ENCODE data around the gene SLIT3.

SLIT3 gene

GRCh38 chr5:168940712-168941111, 360.2 kb downstream of the SLIT3 start:
- no peak for DNase-seq

GRCh38 chr5:168939887-168940544, 360.9 kb downstream of the SLIT3 start:
- DNase-seq = no peak

DNA sequence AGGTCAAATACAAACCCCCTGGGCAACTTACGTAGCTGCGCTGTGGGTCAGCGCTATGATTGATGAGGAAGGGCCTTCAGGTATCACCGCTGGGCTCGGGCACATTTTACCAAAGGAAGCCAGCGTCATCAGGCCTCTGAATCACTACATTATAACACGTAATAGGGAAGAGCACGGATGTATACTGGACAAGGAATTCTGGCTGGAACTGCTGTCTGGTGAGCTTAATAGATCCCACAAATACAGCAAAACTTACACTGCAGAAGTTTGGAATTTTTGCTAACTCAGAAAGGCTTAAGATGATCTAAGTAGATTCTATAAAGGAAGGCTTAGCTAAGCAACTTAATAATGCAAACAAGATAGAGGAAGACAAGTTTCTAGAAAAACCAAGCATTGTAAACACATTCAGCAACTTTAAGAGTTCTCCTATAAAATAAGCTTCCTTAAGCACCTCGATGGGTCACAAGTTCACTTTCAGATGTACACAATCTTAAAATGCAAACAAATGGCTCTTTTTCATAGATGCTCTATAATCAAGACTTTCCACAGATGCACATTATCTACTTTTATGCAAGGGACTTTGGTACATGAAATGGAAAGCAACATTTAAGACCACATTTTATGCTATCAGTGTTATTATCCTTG, 361.7 kb downstream of the SLIT3 start:
- DNase-seq = no peak

- no peak for DNase-seq
Observed at GRCh38 chr5:168936511-168936910, 364.4 kb downstream of the SLIT3 start.

- DNase-seq = no peak
Observed at GRCh38 chr5:168935183-168935582, 365.8 kb downstream of the SLIT3 start.

- no peak for DNase-seq
Observed at GRCh38 chr5:168934169-168934568, 366.8 kb downstream of the SLIT3 start.

GRCh38 chr5:168932400-168933189, 368.3 kb downstream of the SLIT3 start:
- no peak for DNase-seq

DNA sequence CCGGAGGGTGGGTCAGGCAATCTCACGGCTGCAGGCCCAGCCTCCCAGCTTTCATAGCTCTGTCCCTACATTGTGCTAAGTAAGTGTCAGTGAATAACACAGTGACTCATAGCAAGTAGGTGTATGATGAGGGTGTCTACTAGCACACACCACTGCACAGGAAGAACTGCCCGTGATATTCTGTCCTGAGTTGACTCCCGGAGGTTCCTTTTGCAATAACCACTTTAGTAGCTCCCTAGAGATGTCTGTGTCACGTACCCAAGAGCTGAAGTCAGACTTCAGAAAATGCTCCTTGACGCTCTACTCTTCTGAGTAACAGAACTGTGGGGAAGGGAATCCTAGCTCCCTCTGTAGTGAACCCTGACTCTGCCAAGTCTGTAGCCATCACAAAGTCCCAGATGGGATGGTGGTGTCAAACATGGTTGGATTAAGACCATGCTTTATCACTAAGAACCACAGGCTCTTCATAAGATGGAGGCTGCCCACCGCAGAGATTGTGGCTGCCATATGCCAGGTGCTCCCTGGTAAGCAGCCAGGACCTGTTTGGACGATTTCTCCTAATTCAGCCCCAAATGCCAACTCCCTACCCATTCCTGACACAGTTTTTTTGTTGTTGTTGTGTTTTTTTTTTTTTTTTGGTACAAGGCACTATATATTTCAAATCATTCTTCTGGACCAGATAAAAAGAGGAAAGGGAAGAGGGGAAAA, 369.1 kb downstream of the SLIT3 start:
- DNase-seq = peak in 1 of 56 donors; percentile 3

DNA sequence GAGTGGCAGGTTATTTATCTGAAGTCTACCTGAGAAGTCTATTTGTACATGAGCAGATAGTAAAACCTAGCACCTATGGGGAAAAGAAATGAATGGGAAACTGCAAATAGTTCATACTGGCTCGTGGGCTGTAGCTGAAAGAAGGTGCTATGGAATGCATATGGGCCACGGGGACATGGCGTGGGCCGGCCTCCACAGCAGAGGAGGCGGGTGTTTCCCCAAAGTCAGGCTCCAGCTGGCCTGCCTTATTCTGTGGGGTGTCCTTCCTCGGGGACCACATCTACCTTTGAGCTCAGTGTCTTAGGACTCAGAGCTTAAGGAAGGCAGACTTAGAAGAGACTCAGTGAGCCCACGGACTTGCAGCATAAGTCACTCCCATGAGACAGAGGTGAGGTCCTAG, 371.3 kb downstream of the SLIT3 start:
- no peak for DNase-seq

GRCh38 chr5:168925160-168925559, 375.8 kb downstream of the SLIT3 start:
- no peak for DNase-seq

DNA sequence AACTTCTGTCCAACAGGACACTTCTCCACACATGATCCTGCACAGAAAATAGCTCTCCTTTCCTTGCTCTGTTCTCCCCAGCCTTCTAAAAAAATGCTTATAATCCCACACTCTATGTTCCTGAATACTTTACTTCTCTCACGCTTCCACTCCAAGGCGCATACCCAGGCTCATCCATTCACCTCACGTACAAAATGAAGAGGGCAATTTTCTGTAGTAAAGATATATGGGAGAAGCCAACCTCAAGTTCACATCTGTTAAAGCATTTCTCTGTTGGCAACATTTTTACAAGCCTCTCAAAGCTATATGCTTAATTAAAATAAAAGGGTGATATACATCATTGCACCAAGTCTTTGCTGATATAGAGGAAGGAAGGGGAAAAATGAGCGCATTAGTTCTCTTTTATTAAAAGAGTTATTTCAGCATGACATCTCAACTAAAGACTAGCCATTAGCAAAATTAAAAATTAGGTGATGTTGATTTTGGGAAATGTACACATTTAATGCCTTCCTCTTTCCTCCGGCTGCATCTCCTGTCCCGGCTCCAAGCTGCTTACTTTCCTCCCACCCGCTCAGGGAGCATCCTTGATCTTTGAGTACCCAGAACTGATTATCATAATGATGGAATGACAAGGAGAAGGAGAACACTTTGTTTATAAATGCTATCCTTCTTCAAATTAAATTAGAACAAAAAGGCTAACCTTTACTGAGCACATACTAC, 379.6 kb downstream of the SLIT3 start:
- DNase-seq = no peak

DNA sequence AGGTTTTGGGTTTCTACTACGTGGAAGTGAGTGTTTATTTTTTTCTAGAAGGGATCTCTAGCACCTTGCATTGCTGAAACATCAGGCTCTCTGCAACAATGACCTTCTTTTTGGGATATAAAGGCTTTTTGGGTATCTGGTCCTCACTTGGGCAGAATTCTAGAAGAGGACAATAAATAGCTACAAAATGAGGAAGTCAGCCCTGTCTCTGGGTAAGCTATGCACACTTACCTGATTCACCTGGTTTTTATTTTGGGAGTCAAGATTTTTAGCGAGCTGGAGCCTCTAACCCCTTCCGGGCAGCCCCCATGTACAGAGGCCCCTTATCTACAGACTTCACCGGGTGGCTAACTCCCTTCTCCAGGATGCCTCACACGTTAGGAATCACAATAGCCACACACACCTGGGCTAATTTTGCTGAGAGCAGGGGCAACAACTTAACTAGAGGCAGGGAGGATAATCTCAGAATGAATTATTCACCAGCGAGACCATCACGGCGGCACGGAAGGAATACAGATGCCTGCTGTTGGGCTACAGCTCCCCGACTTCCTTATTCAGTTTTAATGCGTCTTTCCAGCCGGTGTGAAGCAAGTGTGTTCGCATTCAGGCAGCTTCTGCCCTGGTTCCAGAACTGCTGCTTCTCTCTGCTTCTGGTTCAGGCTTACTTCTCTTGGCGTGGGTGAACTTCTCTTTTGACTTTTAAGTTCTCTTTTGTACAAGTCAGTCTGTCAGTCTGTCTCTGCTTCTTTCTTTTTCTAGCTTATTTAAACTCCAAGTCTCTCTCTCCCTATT, 380.7 kb downstream of the SLIT3 start:
- DNase-seq = peak in 1 of 56 donors; percentile 5

GRCh38 chr5:168917947-168918600, 382.9 kb downstream of the SLIT3 start:
- DNase-seq = no peak

DNA sequence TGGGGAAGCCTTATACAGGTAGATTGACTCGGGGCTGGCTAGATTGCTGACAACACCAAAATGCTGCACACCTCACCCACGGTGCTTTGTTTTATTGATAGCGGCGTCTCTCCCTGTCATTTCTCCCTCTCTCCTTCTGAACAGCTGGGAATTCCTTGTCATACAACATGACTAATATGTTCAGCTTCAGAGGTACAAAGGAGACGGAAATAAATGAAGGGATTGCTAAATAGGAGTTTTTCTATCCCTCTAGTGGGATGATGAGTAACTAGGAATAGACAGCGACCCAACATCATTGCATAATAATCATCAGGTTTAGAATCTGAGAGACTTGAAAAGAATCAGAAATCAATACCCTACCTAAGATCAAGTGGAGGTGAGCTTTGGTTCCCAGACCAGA, 384.1 kb downstream of the SLIT3 start:
- peak in 4 of 56 donors; percentile 2 to 19 (median 8) for DNase-seq

GRCh38 chr5:168916266-168916665, 384.7 kb downstream of the SLIT3 start:
- no peak for DNase-seq

GRCh38 chr5:168914491-168914890, 386.4 kb downstream of the SLIT3 start:
- no peak for DNase-seq

GRCh38 chr5:168910874-168911273, 390.1 kb downstream of the SLIT3 start:
- DNase-seq = no peak

DNA sequence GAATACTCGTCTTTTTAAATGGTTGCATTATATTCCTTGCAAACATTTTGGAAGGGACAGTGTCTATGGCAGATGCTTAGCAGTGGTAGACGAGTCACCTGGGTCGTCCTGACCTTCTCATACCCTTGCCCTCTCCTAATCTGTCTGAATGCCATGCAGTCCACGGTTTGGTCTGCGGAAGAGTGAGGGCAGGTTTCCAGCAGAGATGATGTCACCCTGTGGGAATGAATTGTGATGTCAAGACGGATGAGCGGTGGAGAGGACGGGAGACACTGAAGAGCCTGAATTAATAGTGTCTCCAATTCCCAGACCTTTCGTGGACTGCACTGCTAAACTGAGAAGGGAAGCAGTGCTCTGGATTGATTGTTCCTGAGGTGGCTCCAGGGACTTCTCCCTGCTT, 392.7 kb downstream of the SLIT3 start:
- no peak for DNase-seq

DNA sequence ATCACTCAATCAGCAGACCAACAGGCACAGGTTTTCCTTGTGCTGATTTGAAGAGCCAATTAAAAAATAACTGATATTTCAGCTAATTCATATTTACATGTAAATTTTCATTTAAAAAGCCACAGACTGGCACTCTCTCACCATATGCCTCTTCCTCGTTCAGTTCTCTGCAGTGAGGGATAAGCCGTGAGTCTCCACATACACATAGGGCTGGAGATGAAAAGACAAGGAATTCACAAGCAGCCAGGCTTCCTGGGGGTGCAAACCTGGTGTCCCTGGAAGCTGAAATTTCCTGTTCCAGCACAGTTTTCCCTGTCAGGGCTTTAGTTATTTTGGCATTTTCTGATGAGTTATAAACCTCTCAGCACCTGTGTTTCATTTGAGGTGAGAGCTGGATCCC, 397.9 kb downstream of the SLIT3 start:
- DNase-seq = no peak

GRCh38 chr5:168899673-168900072, 401.3 kb downstream of the SLIT3 start:
- DNase-seq = no peak
